Measurements from ENCODE around the gene MS4A8.
"Not testable (repeated sequence)": the region's sequence is repeated elsewhere in the genome, so short reads cannot be mapped to it uniquely, and the experiment has no call there.

The MS4A8 gene

GRCh38 chr11:60756307-60757032 is 57.1 kb downstream of the MS4A8 start, which contains the start of gene MS4A15:
MS4A15 (plus strand) TSS chr11:60756867; CDS start chr11:60763734, 6,867 bp downstream.
- Mint-ChIP-seq H3K27me3 (ENCODE audit: low read depth) (peaks cover 20% of the 10 kb centered on the region), H3K4me1 (peaks cover 35% of the 10 kb centered on the region), H3K36me3 (ENCODE audit: low read depth) (no peaks in the 10 kb centered on the region), H3K9me3 (no peaks in the 10 kb centered on the region), H3K27ac (no peak within 1 kb of the TSS), H3K4me3 (no peak within 1 kb of the TSS)
- peak in 2 of 3 experiments; percentile 13 to 33 for TF ChIP-seq CTCF (IDR thresholded peaks at IDR 0.05; ENCODE audit: unreplicated experiment in 3 of 3)

GRCh38 chr11:60757231-60757800 is 57.9 kb downstream of the MS4A8 start:
- no peak overlapping the region for H3K27ac Mint-ChIP-seq
- no peak for TF ChIP-seq CTCF (IDR thresholded peaks at IDR 0.05; ENCODE audit: unreplicated experiment in 3 of 3)
- peaks cover 44% of the 10 kb centered on the region for H3K4me1 Mint-ChIP-seq
- H3K9me3 Mint-ChIP-seq = no peaks in the 10 kb centered on the region
- H3K36me3 Mint-ChIP-seq (ENCODE audit: low read depth) = no peaks in the 10 kb centered on the region
- H3K27me3 Mint-ChIP-seq (ENCODE audit: low read depth) = peaks cover 16% of the 10 kb centered on the region
- H3K4me3 Mint-ChIP-seq = no peak overlapping the region

- not testable (repeated sequence) for H3K4me3 Mint-ChIP-seq; H3K36me3 Mint-ChIP-seq (ENCODE audit: low read depth)
These were observed 59.3 kb downstream of the MS4A8 start for GRCh38 chr11:60758671-60759070.

GRCh38 chr11:60759438-60760225 is 60.2 kb downstream of the MS4A8 start:
- H3K4me1 Mint-ChIP-seq = peaks cover 61% of the 10 kb centered on the region
- H3K4me3 Mint-ChIP-seq; H3K9me3 Mint-ChIP-seq; H3K27me3 Mint-ChIP-seq (ENCODE audit: low read depth); H3K36me3 Mint-ChIP-seq (ENCODE audit: low read depth): not testable (repeated sequence)
- peak overlapping the region in 2 of 3 experiments; percentile 2 to 47 for H3K27ac Mint-ChIP-seq

More at GRCh38 chr11:60758671-60759070, 59.3 kb downstream of the MS4A8 start:
- H3K27me3 Mint-ChIP-seq (ENCODE audit: low read depth); H3K9me3 Mint-ChIP-seq: not testable (repeated sequence)
- Mint-ChIP-seq H3K27ac (peak overlapping the region in 2 of 3 experiments; percentile 4 to 7), H3K4me1 (peaks cover 53% of the 10 kb centered on the region)

- H3K27ac Mint-ChIP-seq = peak overlapping the region; percentile 42 to 71 (median 68)
- peak overlapping the region in 1 of 3 experiments; percentile 46 for H3K4me3 Mint-ChIP-seq
- no peak for TF ChIP-seq CTCF (IDR thresholded peaks at IDR 0.05; ENCODE audit: unreplicated experiment in 3 of 3)
- H3K36me3 Mint-ChIP-seq (ENCODE audit: low read depth) = no peaks in the 10 kb centered on the region
- peaks cover 3% of the 10 kb centered on the region for H3K9me3 Mint-ChIP-seq
- H3K4me1 Mint-ChIP-seq = peaks cover 66% of the 10 kb centered on the region
- H3K27me3 Mint-ChIP-seq (ENCODE audit: low read depth) = peaks cover 15% of the 10 kb centered on the region
These were observed 62.2 kb downstream of the MS4A8 start for GRCh38 chr11:60761436-60762190.

- peaks cover 16% of the 10 kb centered on the region for H3K27me3 Mint-ChIP-seq (ENCODE audit: low read depth)
- H3K4me1 Mint-ChIP-seq = peaks cover 68% of the 10 kb centered on the region
- peaks cover 3% of the 10 kb centered on the region for H3K9me3 Mint-ChIP-seq
- H3K27ac Mint-ChIP-seq = peak overlapping the region in 2 of 3 experiments; percentile 68 to 71
- peak overlapping the region in 1 of 3 experiments; percentile 25 for H3K4me3 Mint-ChIP-seq
- peak in 2 of 3 experiments; percentile 33 to 42 for TF ChIP-seq CTCF (IDR thresholded peaks at IDR 0.05; ENCODE audit: unreplicated experiment in 3 of 3)
- H3K36me3 Mint-ChIP-seq (ENCODE audit: low read depth) = no peaks in the 10 kb centered on the region
These were observed 63.7 kb downstream of the MS4A8 start for GRCh38 chr11:60762851-60763691.
